K562 (cell line): ENCODE results near the gene ALS2CL. TPM values are rescaled to one million over a fixed set of nuclear protein-coding genes. Genes with fewer than 3 reads are reported as not detected.

Experiments used
- ATAC-seq: fragments of 200-7000 bp; cut with Tn5 transposase; 3 replicates; pipeline ENCODE4 v1.9.1; 2020; ENCODE audit warnings: moderate library complexity
- BruUV-seq: library from RNA; stranded (reverse); fragments of 400-500 nt; replicated peaks from 2 replicates; lab custom pipeline; 2021; lab: Mats Ljungman, UMichigan
- CTCF ChIA-PET: fragments of 300-600 bp; formaldehyde crosslinking; extraction: SDS; loops from one replicate; lab custom pipeline; 2021; ENCODE audit warnings: low intra/inter-chr PET ratio; lab: Yijun Ruan, JAX
- POLR2A ChIA-PET: fragments of 300-600, 350-650 bp; sonication (Branson Sonifier 250); formaldehyde crosslinking; extraction: SDS; loops from one replicate; lab custom pipeline; 2021; ENCODE audit warnings: antibody characterized with exemption, inconsistent platforms; lab: Yijun Ruan, JAX
- DNase-seq, 4 experiments: peaks; one replicate each; pipeline versions ENCODE4 v3.0.0 to v3.0.0-alpha.2; 2011 to 2018; ENCODE audit warnings: low spot score in 3 of 4, mixed read lengths in 3 of 4; ENCODE audit errors: extremely low read depth in 1 of 4
- FAIRE-seq: peaks from 2 replicates; lab custom pipeline; 2011; peaks lifted over from hg19 to GRCh38; lab: Jason Lieb, UNC
- H2AFZ ChIP-seq: 2 replicates; pipeline ENCODE4 v1.6.0; 2011; ENCODE audit warnings: low read depth, low read length, control low read depth, inconsistent platforms
- H3K27ac ChIP-seq: fragments of 200-600 bp; 3 replicates; pipeline ENCODE4 v1.8.0; 2011; ENCODE audit warnings: low read depth, mild to moderate bottlenecking, control low read depth, inconsistent platforms, low read length, moderate library complexity, mixed read lengths; ENCODE audit errors: extremely low read depth
- H3K27me3 ChIP-seq, 2 experiments: fragments of 300-600 bp in 1 of 2; 2 replicates in 1 of 2; 3 replicates in 1 of 2; pipeline versions ENCODE4 v1.6.0 to v1.8.0; 2011; ENCODE audit warnings: inconsistent platforms in 2 of 2, low read length in 2 of 2, mild to moderate bottlenecking in 1 of 2, mixed read lengths in 1 of 2, moderate library complexity in 1 of 2; ENCODE audit not compliant: control insufficient read depth in 2 of 2, insufficient read depth in 2 of 2
- H3K36me3 ChIP-seq: fragments of 300-600 bp; 3 replicates; pipeline ENCODE4 v1.8.0; 2011; ENCODE audit warnings: mild to moderate bottlenecking, low read length, inconsistent platforms; ENCODE audit not compliant: control insufficient read depth, insufficient read depth
- H3K4me1 ChIP-seq, 2 experiments: fragments of 200-600 bp in 1 of 2; replicated peaks in 1 of 2; 2 replicates in 1 of 2; 3 replicates in 1 of 2; pipeline versions ENCODE4 v1.5.1 to v1.8.0; 2011; ENCODE audit warnings: inconsistent platforms in 2 of 2, low read length in 2 of 2, mild to moderate bottlenecking in 1 of 2, mixed read lengths in 1 of 2, moderate library complexity in 1 of 2; ENCODE audit not compliant: control insufficient read depth in 2 of 2, insufficient read depth in 2 of 2
- H3K4me2 ChIP-seq: 2 replicates; pipeline ENCODE4 v1.6.1; 2011; ENCODE audit warnings: low read length, control low read depth, inconsistent platforms, mixed read lengths; ENCODE audit not compliant: insufficient read depth
- H3K4me3 ChIP-seq: fragments of 200-600 bp; sonication (generic), shearing (Covaris generic); 2 replicates; pipeline ENCODE4 v1.5.1; 2016; ENCODE audit warnings: control low read depth, inconsistent platforms
- H3K79me2 ChIP-seq: fragments of 200-600 bp; 3 replicates; pipeline ENCODE4 v1.8.0; 2011; ENCODE audit warnings: low read length, inconsistent platforms; ENCODE audit not compliant: control insufficient read depth, insufficient read depth
- H3K9ac ChIP-seq, 2 experiments: 2 replicates each; pipeline versions ENCODE4 v1.6.0 to v1.6.1; 2011; ENCODE audit warnings: low read depth in 2 of 2, low read length in 2 of 2, control low read depth in 1 of 2, inconsistent platforms in 1 of 2, mild to moderate bottlenecking in 1 of 2, mixed read lengths in 1 of 2; ENCODE audit not compliant: insufficient read depth in 1 of 2
- H3K9me1 ChIP-seq: one replicate; pipeline ENCODE4 v1.6.0; 2011; ENCODE audit warnings: inconsistent platforms, mild to moderate bottlenecking, low read length, moderate library complexity; ENCODE audit not compliant: control insufficient read depth, insufficient read depth
- H3K9me3 ChIP-seq: replicated peaks from 2 replicates; pipeline ENCODE4 v1.5.1; 2011; ENCODE audit warnings: low read depth, low read length, inconsistent platforms; ENCODE audit not compliant: control insufficient read depth, insufficient read depth
- H4K20me1 ChIP-seq: replicated peaks from 2 replicates; pipeline ENCODE4 v1.6.1; 2011; ENCODE audit warnings: low read length, inconsistent platforms, mixed read lengths; ENCODE audit not compliant: control insufficient read depth, insufficient read depth
- CAMTA2 ChIP-seq: fragments of 250-450 bp; sonication (Bioruptor Pico); conservative IDR thresholded peaks from 2 replicates; pipeline ENCODE4 v1.5.1; 2022
- CREM ChIP-seq: IDR thresholded peaks from 2 replicates; pipeline ENCODE4 v1.6.1; 2014; ENCODE audit warnings: antibody characterized with exemption, low read depth
- FOXA1 ChIP-seq: fragments of 450-650 bp; IDR thresholded peaks from 2 replicates; pipeline ENCODE4 v1.6.1; 2016; ENCODE audit warnings: mild to moderate bottlenecking, borderline replicate concordance
- GABPB1 ChIP-seq: sonication (generic); formaldehyde crosslinking; IDR thresholded peaks from 2 replicates; pipeline ENCODE4 v1.8.0; 2022; ENCODE audit warnings: mild to moderate bottlenecking, missing genetic modification reagents
- NBN ChIP-seq: fragments of 450-650 bp; IDR thresholded peaks from 2 replicates; pipeline ENCODE4 v1.6.1; 2016; ENCODE audit warnings: low read depth, mild to moderate bottlenecking
- NCOA4 ChIP-seq: fragments of 450-650 bp; IDR thresholded peaks from 2 replicates; pipeline ENCODE4 v1.6.1; 2018; ENCODE audit warnings: mild to moderate bottlenecking; ENCODE audit not compliant: partially characterized antibody
- NR3C1 ChIP-seq: sonication (generic); formaldehyde crosslinking; IDR thresholded peaks from 2 replicates; pipeline ENCODE4 v1.8.1; 2022; ENCODE audit warnings: missing genetic modification reagents
- PML ChIP-seq: IDR thresholded peaks from 2 replicates; pipeline ENCODE4 v1.6.1; 2012; ENCODE audit warnings: low read length, inconsistent platforms
- SNRNP70 ChIP-seq: fragments of 200-400 bp; formaldehyde crosslinking; optimal IDR thresholded peaks from 2 replicates; pipeline ENCODE3; 2017; ENCODE audit warnings: low read depth, low read length
- SP1 ChIP-seq: sonication (generic); formaldehyde crosslinking; IDR thresholded peaks from 2 replicates; pipeline ENCODE4 v1.8.1; 2022; ENCODE audit warnings: mild to moderate bottlenecking, missing genetic modification reagents
- TEAD2 ChIP-seq: fragments of 450-650 bp; IDR thresholded peaks from 2 replicates; pipeline ENCODE4 v1.6.1; 2016; ENCODE audit warnings: missing genetic modification characterization, control low read depth, missing compliant biosample characterization
- THRB ChIP-seq: fragments of 450-650 bp; formaldehyde crosslinking; conservative IDR thresholded peaks from 2 replicates; pipeline ENCODE4 v1.4.0; 2022; ENCODE audit warnings: mild to moderate bottlenecking, missing genetic modification characterization
- ZNF124 ChIP-seq: sonication (generic); formaldehyde crosslinking; IDR thresholded peaks from 2 replicates; pipeline ENCODE4 v1.8.1; 2022; ENCODE audit warnings: missing genetic modification reagents
- ZNF184 ChIP-seq: sonication (generic); formaldehyde crosslinking; IDR thresholded peaks from 2 replicates; pipeline ENCODE4 v1.5.0; 2020; ENCODE audit warnings: missing genetic modification reagents
- ZNF224 ChIP-seq: sonication (generic); formaldehyde crosslinking; IDR thresholded peaks from 2 replicates; pipeline ENCODE4 v1.8.0; 2022; ENCODE audit warnings: mild to moderate bottlenecking, missing genetic modification reagents
- WGBS: fragments of 100-300 bp; shearing (Covaris generic); methylation state at CpG from one replicate; pipeline ENCODE4 v1.1.6; 2016; ENCODE audit warnings: low coverage, mixed read lengths; ENCODE audit not compliant: insufficient coverage; ENCODE audit errors: missing lambda C conversion rate; 5-methylcytosine and 5-hydroxymethylcytosine counted together
- in situ Hi-C: fragments of 300-500 bp; cut with MboI; formaldehyde crosslinking; loops from 4 replicates; pipeline ENCODE4 v1.15.0; 2018; ENCODE audit warnings: inconsistent platforms, mixed read lengths
- intact Hi-C: fragments of 100-400 bp; cut with micrococcal nuclease; formaldehyde crosslinking; loops from 2 replicates; pipeline ENCODE4 v1.14.2; 2022
- polyA plus RNA-seq, 8 experiments: library from polyadenylated mRNA; depleted of rRNA in 4 of 8; stranded (reverse) in 5 of 8; unstranded in 3 of 8; fragments of >200 nt; fragmentation: Nextera tagmentation in 2 of 8; fragmentation: Illumina TruSeq in 1 of 8; extraction: Ambion mirVana in 2 of 8; extraction: Trizol in 1 of 8; gene quantifications; 2 replicates each; pipeline versions ENCODE4 v1.2.1 to v1.2.3, GENCODE V29; 2011 to 2014; ENCODE audit warnings: inconsistent platforms in 1 of 8, missing spikeins in 1 of 8
- total RNA-seq, 7 experiments: library from RNA; depleted of rRNA in 6 of 7; stranded (reverse); fragments of >200 nt in 6 of 7; fragmentation: Illumina TruSeq in 2 of 7; extraction: Trizol in 2 of 7; gene quantifications; 2 replicates each; pipeline versions ENCODE4 v1.2.1 to v1.2.3, GENCODE V29; 2011 to 2021; ENCODE audit warnings: low replicate concordance in 1 of 7
- TF ChIP-seq, protein P1 (sequence below): sonication (generic); IDR thresholded peaks from 2 replicates; pipeline ENCODE4 v1.6.1; 2016
- TF ChIP-seq, protein P2 (sequence below): fragments of 450-650 bp; formaldehyde crosslinking; IDR thresholded peaks from 2 replicates; pipeline ENCODE4 v1.4.0; 2020; ENCODE audit warnings: mild to moderate bottlenecking, moderate library complexity

ALS2CL gene
- total and polyA plus RNA-seq, 9 of the 15 experiments (the other 6 are each of a cell fraction or from before 2014, with no cell fraction given) = 0.03 to 0.13 (median 0.05) TPM; not detected in 3

DNA sequence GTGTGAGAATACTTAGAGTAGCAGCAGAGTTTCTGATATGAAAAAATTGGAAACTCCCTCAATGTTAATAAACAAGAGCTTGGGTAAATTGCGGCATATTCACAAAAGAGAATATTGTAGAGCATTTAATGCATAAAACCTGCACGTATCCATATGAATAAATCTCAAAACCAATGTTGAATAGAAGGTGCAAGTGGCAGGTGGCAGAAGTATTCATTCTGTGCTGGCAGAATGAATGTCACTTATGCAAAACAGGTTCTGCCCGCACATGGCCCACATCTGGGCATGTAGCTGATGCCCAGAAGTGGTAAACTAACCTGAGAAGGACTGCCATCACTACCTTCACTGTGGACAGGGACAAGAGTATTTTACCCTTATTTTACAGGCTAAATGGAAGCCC is 38.3 kb upstream of the ALS2CL start:
- H2AFZ ChIP-seq = no peak overlapping the region
- H3K9me3 ChIP-seq = no peaks in the 10 kb centered on the region
- H3K4me2 ChIP-seq = no peak overlapping the region
- TF ChIP-seq CAMTA2 (CRISPR knock-in tag) (no peak), SP1 (no peak), NCOA4 (no peak), ZNF184 (CRISPR knock-in tag) (no peak), ZNF224 (CRISPR knock-in tag) (no peak), NBN (no peak), GABPB1 (no peak), SNRNP70 (no peak), PML (no peak), ZNF124 (CRISPR knock-in tag) (no peak), NR3C1 (CRISPR knock-in tag) (no peak), TEAD2 (no peak), FOXA1 (no peak), THRB (CRISPR knock-in tag) (no peak), CREM (no peak)
- TF ChIP-seq, protein P1, sequence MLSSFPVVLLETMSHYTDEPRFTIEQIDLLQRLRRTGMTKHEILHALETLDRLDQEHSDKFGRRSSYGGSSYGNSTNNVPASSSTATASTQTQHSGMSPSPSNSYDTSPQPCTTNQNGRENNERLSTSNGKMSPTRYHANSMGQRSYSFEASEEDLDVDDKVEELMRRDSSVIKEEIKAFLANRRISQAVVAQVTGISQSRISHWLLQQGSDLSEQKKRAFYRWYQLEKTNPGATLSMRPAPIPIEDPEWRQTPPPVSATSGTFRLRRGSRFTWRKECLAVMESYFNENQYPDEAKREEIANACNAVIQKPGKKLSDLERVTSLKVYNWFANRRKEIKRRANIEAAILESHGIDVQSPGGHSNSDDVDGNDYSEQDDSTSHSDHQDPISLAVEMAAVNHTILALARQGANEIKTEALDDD = no peak
- TF ChIP-seq, protein P2, sequence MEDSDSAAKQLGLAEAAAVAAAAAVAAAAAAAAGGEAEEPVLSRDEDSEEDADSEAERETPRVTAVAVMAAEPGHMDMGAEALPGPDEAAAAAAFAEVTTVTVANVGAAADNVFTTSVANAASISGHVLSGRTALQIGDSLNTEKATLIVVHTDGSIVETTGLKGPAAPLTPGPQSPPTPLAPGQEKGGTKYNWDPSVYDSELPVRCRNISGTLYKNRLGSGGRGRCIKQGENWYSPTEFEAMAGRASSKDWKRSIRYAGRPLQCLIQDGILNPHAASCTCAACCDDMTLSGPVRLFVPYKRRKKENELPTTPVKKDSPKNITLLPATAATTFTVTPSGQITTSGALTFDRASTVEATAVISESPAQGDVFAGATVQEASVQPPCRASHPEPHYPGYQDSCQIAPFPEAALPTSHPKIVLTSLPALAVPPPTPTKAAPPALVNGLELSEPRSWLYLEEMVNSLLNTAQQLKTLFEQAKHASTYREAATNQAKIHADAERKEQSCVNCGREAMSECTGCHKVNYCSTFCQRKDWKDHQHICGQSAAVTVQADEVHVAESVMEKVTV (CRISPR knock-in tag) = no peak
- BruUV-seq = no TSS peak
- CTCF ChIA-PET = no interaction called here
- intact Hi-C loops (no loop called here), in situ Hi-C loops (no loop called here)
- 0 out of 5 replicates have a peak, but pooled peaks cover 0 to 4% of the 10 kb centered on the region in 2 experiments for H3K4me1 ChIP-seq
- FAIRE-seq (no peak), ATAC-seq (no peak), DNase-seq (no peak)
- POLR2A ChIA-PET = no interaction called here
- no peak overlapping the region for H3K27ac ChIP-seq
- WGBS = 0% methylated on average over 3 of the region's 3 CpGs
- no peak overlapping the region for H3K9ac ChIP-seq
- H3K4me3 ChIP-seq = no peak overlapping the region
- H4K20me1 ChIP-seq = peaks cover 6% of the 10 kb centered on the region; the same call in 1 of the 2 replicates
- H3K36me3 ChIP-seq = no peaks in the 10 kb centered on the region
- no peaks in the 10 kb centered on the region for H3K79me2 ChIP-seq
- H3K9me1 ChIP-seq = no peaks in the 10 kb centered on the region
- peaks cover 17 to 50% of the 10 kb centered on the region in 2 experiments; a peak in 4 of 5 replicates for H3K27me3 ChIP-seq
